Gastroesophageal sphincter (tissue), 3 donors: ENCODE measurements around the gene THEM5.

Source experiments
- CTCF ChIP-seq, 4 experiments: fragments of 200-600 bp in 2 of 4; fragments of 450-650 bp in 2 of 4; sonication (generic) in 1 of 4; IDR thresholded peaks; one replicate each; pipeline ENCODE4 v1.5.1; 2017 to 2019; ENCODE audit warnings: antibody characterized with exemption in 4 of 4, mild to moderate bottlenecking in 2 of 4, moderate library complexity in 2 of 4
- EP300 ChIP-seq: sonication (generic); formaldehyde crosslinking; IDR thresholded peaks from one replicate; pipeline ENCODE4 v1.6.1; 2017; ENCODE audit warnings: antibody characterized with exemption, mild to moderate bottlenecking
- POLR2A ChIP-seq, 2 donors: fragments of 450-650 bp; IDR thresholded peaks; one replicate each; pipeline ENCODE4 v1.6.1; 2017; ENCODE audit warnings: antibody characterized with exemption in 2 of 2, mild to moderate bottlenecking in 2 of 2, moderate library complexity in 1 of 2
- POLR2AphosphoS5 ChIP-seq: sonication (generic); formaldehyde crosslinking; IDR thresholded peaks from one replicate; pipeline ENCODE4 v1.6.1; 2017; ENCODE audit warnings: antibody characterized with exemption

- TF ChIP-seq CTCF (IDR thresholded peaks at IDR 0.05), result no peak
- TF ChIP-seq POLR2A (IDR thresholded peaks at IDR 0.05), result no peak
- no peak for TF ChIP-seq EP300
- no peak for TF ChIP-seq POLR2AphosphoS5
Observed at GRCh38 chr1:151802372-151802771, 51.1 kb downstream of the THEM5 start.
